GM12878 (cell line): ENCODE data around the gene DENND1A. TPM values are rescaled to one million over a fixed set of nuclear protein-coding genes. Genes with fewer than 3 reads are reported as not detected.

Source experiments
- ATAC-seq: fragments of 200-7000 bp; cut with Tn5 transposase; 3 replicates; pipeline ENCODE4 v1.9.1; 2020; ENCODE audit warnings: mild to moderate bottlenecking, moderate library complexity
- BruUV-seq: library from RNA; stranded (reverse); fragments of 400-500 nt; replicated peaks from 2 replicates; lab custom pipeline; 2021; lab: Mats Ljungman, UMichigan
- CTCF ChIA-PET: fragments of 300-600 bp; sonication (Branson Sonifier 250); formaldehyde crosslinking; extraction: SDS; loops from one replicate; lab custom pipeline; 2021; ENCODE audit warnings: inconsistent platforms; lab: Yijun Ruan, JAX
- POLR2A ChIA-PET: fragments of 350-600 bp; formaldehyde crosslinking; extraction: SDS; loops from one replicate; lab custom pipeline; 2021; ENCODE audit warnings: inconsistent platforms; lab: Charles Lee
- RAD21 ChIA-PET: fragments of 300-600 bp; sonication (Branson Sonifier 250); formaldehyde crosslinking; loops from one replicate; lab custom pipeline; 2023; ENCODE audit warnings: antibody characterized with exemption; ENCODE audit not compliant: unreplicated experiment; lab: Charles Lee
- SMC1A ChIA-PET: fragments of 300-600 bp; sonication (Branson Sonifier 250); formaldehyde crosslinking; loops from one replicate; lab custom pipeline; 2023; ENCODE audit not compliant: unreplicated experiment, uncharacterized antibody; lab: Charles Lee
- DNase-seq: peaks from one replicate; pipeline ENCODE4 v3.0.0-alpha.2; 2011; ENCODE audit warnings: low read depth, low spot score
- FAIRE-seq: peaks from 3 replicates; lab custom pipeline; 2011; peaks lifted over from hg19 to GRCh38; lab: Jason Lieb, UNC
- H2AFZ ChIP-seq: 2 replicates; pipeline ENCODE4 v1.6.0; 2011; ENCODE audit warnings: low read depth, low read length, control low read depth; ENCODE audit not compliant: control insufficient read depth
- H3K27ac ChIP-seq: 2 replicates; pipeline ENCODE4 v1.5.1; 2011; ENCODE audit warnings: control low read depth; ENCODE audit not compliant: control insufficient read depth, insufficient read depth
- H3K27me3 ChIP-seq, 2 experiments: replicated peaks in 1 of 2; 2 replicates each; pipeline versions ENCODE4 v1.6.0 to v1.6.1; 2011; ENCODE audit warnings: low read length in 1 of 2; ENCODE audit not compliant: control insufficient read depth in 2 of 2, insufficient read depth in 2 of 2
- H3K36me3 ChIP-seq, 2 experiments: 2 replicates each; pipeline ENCODE4 v1.5.1; 2011; ENCODE audit warnings: low read length in 1 of 2; ENCODE audit not compliant: control insufficient read depth in 2 of 2, insufficient read depth in 2 of 2
- H3K4me1 ChIP-seq: 2 replicates; pipeline ENCODE4 v1.6.1; 2011; ENCODE audit warnings: mild to moderate bottlenecking, low read length, moderate library complexity, mixed read lengths; ENCODE audit not compliant: control insufficient read depth, insufficient read depth
- H3K4me2 ChIP-seq: 2 replicates; pipeline ENCODE4 v1.6.0; 2011; ENCODE audit warnings: control low read depth; ENCODE audit not compliant: control insufficient read depth, insufficient read depth
- H3K4me3 ChIP-seq: fragments of 200-600 bp; sonication (generic); 2 replicates; pipeline ENCODE4 v1.5.1; 2016
- H3K79me2 ChIP-seq: 2 replicates; pipeline ENCODE4 v1.6.0; 2011; ENCODE audit warnings: low read length; ENCODE audit not compliant: control insufficient read depth, insufficient read depth
- H3K9ac ChIP-seq: 2 replicates; pipeline ENCODE4 v1.8.0; 2011; ENCODE audit warnings: low read length, control low read depth, mixed read lengths; ENCODE audit not compliant: control insufficient read depth, insufficient read depth
- H3K9me3 ChIP-seq: replicated peaks from 3 replicates; pipeline ENCODE4 v1.5.1; 2011; ENCODE audit warnings: mild to moderate bottlenecking, low read length; ENCODE audit not compliant: control insufficient read depth, insufficient read depth
- H4K20me1 ChIP-seq: 2 replicates; pipeline ENCODE4 v1.6.0; 2011; ENCODE audit not compliant: control insufficient read depth, insufficient read depth
- BACH1 ChIP-seq: fragments of 450-650 bp; IDR thresholded peaks from 2 replicates; pipeline ENCODE4 v1.6.1; 2017; ENCODE audit warnings: mild to moderate bottlenecking, borderline replicate concordance
- CEBPZ ChIP-seq: fragments of 150-350 bp; IDR thresholded peaks from 2 replicates; pipeline ENCODE4 v1.6.1; 2016; ENCODE audit warnings: low read depth, low read length
- FOXM1 ChIP-seq: IDR thresholded peaks from 2 replicates; pipeline ENCODE4 v1.6.1; 2012; ENCODE audit warnings: low read depth, mild to moderate bottlenecking, inconsistent platforms, low read length, moderate library complexity
- GATAD2B ChIP-seq: fragments of 450-650 bp; conservative IDR thresholded peaks from 2 replicates; pipeline ENCODE4 v1.6.1; 2017; ENCODE audit warnings: low read depth, mild to moderate bottlenecking, moderate library complexity
- HCFC1 ChIP-seq: fragments of 150-350 bp; IDR thresholded peaks from 2 replicates; pipeline ENCODE4 v1.6.1; 2014; ENCODE audit warnings: low read length
- IRF3 ChIP-seq: fragments of 450-650 bp; IDR thresholded peaks from 2 replicates; pipeline ENCODE4 v1.6.1; 2014; ENCODE audit warnings: mild to moderate bottlenecking
- MTA2 ChIP-seq: fragments of 450-650 bp; IDR thresholded peaks from 2 replicates; pipeline ENCODE4 v1.6.1; 2016; ENCODE audit warnings: low read depth, mild to moderate bottlenecking, moderate library complexity
- RB1 ChIP-seq: fragments of 450-650 bp; formaldehyde crosslinking; IDR thresholded peaks from 2 replicates; pipeline ENCODE4 v1.6.1; 2017; ENCODE audit warnings: mild to moderate bottlenecking, borderline replicate concordance
- SIX5 ChIP-seq: IDR thresholded peaks from 2 replicates; pipeline ENCODE4 v1.6.1; 2011; ENCODE audit warnings: mild to moderate bottlenecking, low read depth, low read length, moderate library complexity; ENCODE audit not compliant: severe bottlenecking
- TCF3 ChIP-seq: IDR thresholded peaks from 2 replicates; pipeline ENCODE4 v1.6.1; 2012; ENCODE audit warnings: low read depth, mild to moderate bottlenecking, low read length, borderline replicate concordance; ENCODE audit not compliant: insufficient read depth
- USF2 ChIP-seq: IDR thresholded peaks from 2 replicates; pipeline ENCODE4 v1.6.1; 2011; ENCODE audit warnings: low read depth, low read length, improper control_type of control experiment, borderline replicate concordance
- YY1 ChIP-seq: IDR thresholded peaks from 2 replicates; pipeline ENCODE4 v1.6.1; 2011; ENCODE audit warnings: low read depth, mild to moderate bottlenecking, low read length
- ZBED1 ChIP-seq: IDR thresholded peaks from 2 replicates; pipeline ENCODE4 v1.6.1; 2016; ENCODE audit warnings: borderline replicate concordance
- ZBTB40 ChIP-seq: fragments of 450-650 bp; IDR thresholded peaks from 2 replicates; pipeline ENCODE4 v1.6.1; 2016; ENCODE audit warnings: mild to moderate bottlenecking, moderate library complexity, borderline replicate concordance
- ZSCAN29 ChIP-seq: fragments of 450-650 bp; IDR thresholded peaks from 2 replicates; pipeline ENCODE4 v1.6.1; 2017; ENCODE audit warnings: mild to moderate bottlenecking, moderate library complexity
- WGBS: methylation state at CpG from one replicate; pipeline ENCODE4 v1.1.6; 2016; ENCODE audit warnings: low lambda C conversion rate; ENCODE audit not compliant: insufficient replicate concordance, insufficient coverage; ENCODE audit errors: missing lambda C conversion rate; 5-methylcytosine and 5-hydroxymethylcytosine counted together
- in situ Hi-C: fragments of 300-500 bp; cut with MboI; formaldehyde crosslinking; loops from 9 replicates; pipeline ENCODE4 v1.14.3; 2018; ENCODE audit warnings: mixed read lengths
- intact Hi-C: fragments of 100-400 bp; cut with micrococcal nuclease; formaldehyde crosslinking; loops from one replicate; pipeline ENCODE4 v1.14.2; 2022; ENCODE audit not compliant: unreplicated experiment
- polyA plus RNA-seq, 11 experiments: library from polyadenylated mRNA; depleted of rRNA in 4 of 11; unstranded in 6 of 11; stranded (reverse) in 5 of 11; fragments of >200 nt; fragmentation: Nextera tagmentation in 4 of 11; fragmentation: Illumina TruSeq in 1 of 11; extraction: Ambion mirVana in 4 of 11; extraction: Trizol in 1 of 11; gene quantifications; 1 replicate in 1 of 11; 2 replicates in 10 of 11; pipeline versions ENCODE4 v1.2.1 to v1.2.3, GENCODE V29; 2011 to 2016; ENCODE audit warnings: inconsistent platforms in 2 of 11, missing spikeins in 2 of 11, low read depth in 1 of 11
- total RNA-seq, 4 experiments: library from RNA; depleted of rRNA in 3 of 4; stranded (reverse); fragments of >200 nt in 3 of 4; fragmentation: Illumina TruSeq in 1 of 4; extraction: Trizol in 1 of 4; gene quantifications; 2 replicates each; pipeline versions ENCODE4 v1.2.1 to v1.2.3, GENCODE V29; 2013 to 2021

The DENND1A gene
- total and polyA plus RNA-seq, 10 of the 15 experiments (the other 5 are each of a cell fraction or from before 2014, with no cell fraction given): 14.1 to 48.6 (median 35.2) TPM

- Histone ChIP-seq H3K36me3 (no peaks in the 10 kb centered on the region), H4K20me1 (no peaks in the 10 kb centered on the region), H2AFZ (no peak overlapping the region), H3K9ac (no peak overlapping the region), H3K4me1 (no peaks in the 10 kb centered on the region), H3K9me3 (no peaks in the 10 kb centered on the region), H3K79me2 (no peaks in the 10 kb centered on the region), H3K27me3 (peaks cover 0 to 10% of the 10 kb centered on the region in 2 experiments; a peak in 2 of 4 replicates), H3K4me3 (no peak overlapping the region), H3K27ac (no peak overlapping the region), H3K4me2 (no peak overlapping the region)
- intact Hi-C loops: no loop called here
- FAIRE-seq (no peak), DNase-seq (no peak), ATAC-seq (no peak)
- 67% methylated on average over 27 of the region's 29 CpGs for WGBS
- BruUV-seq: no TSS peak
- ChIA-PET RAD21 (no interaction called here), SMC1A (no interaction called here), POLR2A (no interaction called here), CTCF (interaction anchor here (1.5 kb wide), 1 partner anchor 16 kb away, joined by 5 read pairs; no protein-coding TSS in a partner anchor)
- in situ Hi-C loops: no loop called here
- TF ChIP-seq IRF3: no peak
- no peak for TF ChIP-seq USF2
- no peak for TF ChIP-seq ZSCAN29
- no peak for TF ChIP-seq MTA2
- no peak for TF ChIP-seq BACH1
- no peak for TF ChIP-seq YY1
- no peak for TF ChIP-seq RB1
- TF ChIP-seq ZBED1: no peak
- TF ChIP-seq ZBTB40: no peak
- TF ChIP-seq CEBPZ: no peak
- no peak for TF ChIP-seq GATAD2B
- no peak for TF ChIP-seq HCFC1
- TF ChIP-seq FOXM1: no peak
- no peak for TF ChIP-seq TCF3
- TF ChIP-seq SIX5: no peak
Observed at GRCh38 chr9:123370526-123371227, 559.2 kb downstream of the DENND1A start.
